ENCODE data around the gene COL21A1.

DNA sequence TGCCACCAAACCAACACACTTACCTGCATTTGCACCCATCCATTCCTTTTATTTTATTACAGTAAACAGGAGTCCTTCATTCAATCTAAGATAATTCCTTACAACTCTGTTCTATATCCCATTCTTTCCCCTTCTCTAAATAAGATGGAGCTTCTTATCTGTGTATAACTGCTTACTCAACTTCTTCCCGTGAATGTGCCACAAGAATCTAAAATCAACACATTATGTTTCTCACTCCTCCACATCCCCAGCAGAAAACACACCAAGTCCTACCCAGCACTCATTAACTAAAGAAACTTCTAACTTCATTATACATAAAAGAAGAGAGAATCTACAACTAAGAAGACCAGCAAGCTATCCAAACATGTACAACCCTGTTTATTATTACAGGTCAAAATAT, 141.1 kb downstream of the COL21A1 start:
- TF ChIP-seq, protein P1, sequence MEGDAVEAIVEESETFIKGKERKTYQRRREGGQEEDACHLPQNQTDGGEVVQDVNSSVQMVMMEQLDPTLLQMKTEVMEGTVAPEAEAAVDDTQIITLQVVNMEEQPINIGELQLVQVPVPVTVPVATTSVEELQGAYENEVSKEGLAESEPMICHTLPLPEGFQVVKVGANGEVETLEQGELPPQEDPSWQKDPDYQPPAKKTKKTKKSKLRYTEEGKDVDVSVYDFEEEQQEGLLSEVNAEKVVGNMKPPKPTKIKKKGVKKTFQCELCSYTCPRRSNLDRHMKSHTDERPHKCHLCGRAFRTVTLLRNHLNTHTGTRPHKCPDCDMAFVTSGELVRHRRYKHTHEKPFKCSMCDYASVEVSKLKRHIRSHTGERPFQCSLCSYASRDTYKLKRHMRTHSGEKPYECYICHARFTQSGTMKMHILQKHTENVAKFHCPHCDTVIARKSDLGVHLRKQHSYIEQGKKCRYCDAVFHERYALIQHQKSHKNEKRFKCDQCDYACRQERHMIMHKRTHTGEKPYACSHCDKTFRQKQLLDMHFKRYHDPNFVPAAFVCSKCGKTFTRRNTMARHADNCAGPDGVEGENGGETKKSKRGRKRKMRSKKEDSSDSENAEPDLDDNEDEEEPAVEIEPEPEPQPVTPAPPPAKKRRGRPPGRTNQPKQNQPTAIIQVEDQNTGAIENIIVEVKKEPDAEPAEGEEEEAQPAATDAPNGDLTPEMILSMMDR (IDR thresholded peaks at IDR 0.05) = no peak
- TF ChIP-seq BHLHE40 (IDR thresholded peaks at IDR 0.05; ENCODE audit: low read depth, low read length) (no peak), RFX5 (IDR thresholded peaks at IDR 0.05) (no peak), MYC (IDR thresholded peaks at IDR 0.05; ENCODE audit: borderline replicate concordance, low read length) (no peak), MAZ (IDR thresholded peaks at IDR 0.05; ENCODE audit: borderline replicate concordance, low read depth, low read length) (no peak), NR3C1 (IDR thresholded peaks at IDR 0.05) (no peak), TFCP2L1 (CRISPR knock-in tag; IDR thresholded peaks at IDR 0.05) (no peak), TP53 (CRISPR knock-in tag; IDR thresholded peaks at IDR 0.05) (no peak)
